ENCODE data around the gene MYO18A. TPM values are rescaled to one million over a fixed set of nuclear protein-coding genes. Genes with fewer than 3 reads are reported as not detected.

The MYO18A gene
- polyA plus RNA-seq, 2 donors, result 39.1 to 86.4 TPM

DNA sequence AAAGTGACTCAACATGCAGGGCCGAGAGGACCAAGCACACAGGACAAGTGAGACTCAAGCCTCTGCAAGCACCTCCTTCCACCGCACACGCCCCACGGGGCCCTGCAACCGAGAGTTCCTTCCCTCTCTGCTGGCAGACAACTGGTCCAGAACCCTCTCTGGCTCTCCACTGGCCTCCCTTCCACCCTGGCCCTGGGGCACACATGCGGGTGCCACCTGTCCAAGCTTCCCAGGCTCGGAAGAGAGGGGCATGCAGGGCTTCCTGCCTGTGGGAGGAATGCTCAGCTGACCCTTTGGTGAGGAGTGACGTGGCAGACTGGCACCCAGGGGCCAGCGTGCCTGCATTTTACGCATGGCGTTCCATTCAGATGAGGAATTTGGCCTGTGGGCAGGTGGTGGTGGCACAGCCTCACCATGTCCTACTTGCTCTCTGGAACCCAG is 77.4 kb downstream of the MYO18A start:
- WGBS, 2 donors, result 59 to 69% methylated on average over 11 of the region's 11 CpGs
- H3K4me3 ChIP-seq (ENCODE audit: low read depth in 1 of 2, low read length in 2 of 2), result no peak overlapping the region
- no peaks in the 10 kb centered on the region for H3K9me3 ChIP-seq (ENCODE audit: control insufficient read depth in 2 of 2, insufficient read depth in 1 of 2, low read depth in 1 of 2, low read length in 1 of 2)
- H3K27me3 ChIP-seq (ENCODE audit: control insufficient read depth in 1 of 2, insufficient read depth in 2 of 2, low read length in 2 of 2), result no peaks in the 10 kb centered on the region
- H3K27ac ChIP-seq (ENCODE audit: low read depth in 2 of 2, low read length in 1 of 2), result peak overlapping the region in 1 of 2 donors; percentile 34
- H3K36me3 ChIP-seq (ENCODE audit: control insufficient read depth in 2 of 2, insufficient read depth in 2 of 2, low read length in 1 of 2), result peaks cover 48 to 63% of the 10 kb centered on the region in 2 donors
- peaks cover 4 to 7% of the 10 kb centered on the region in 2 donors for H3K4me1 ChIP-seq (ENCODE audit: control insufficient read depth in 2 of 2, insufficient read depth in 2 of 2, low read length in 1 of 2)

DNA sequence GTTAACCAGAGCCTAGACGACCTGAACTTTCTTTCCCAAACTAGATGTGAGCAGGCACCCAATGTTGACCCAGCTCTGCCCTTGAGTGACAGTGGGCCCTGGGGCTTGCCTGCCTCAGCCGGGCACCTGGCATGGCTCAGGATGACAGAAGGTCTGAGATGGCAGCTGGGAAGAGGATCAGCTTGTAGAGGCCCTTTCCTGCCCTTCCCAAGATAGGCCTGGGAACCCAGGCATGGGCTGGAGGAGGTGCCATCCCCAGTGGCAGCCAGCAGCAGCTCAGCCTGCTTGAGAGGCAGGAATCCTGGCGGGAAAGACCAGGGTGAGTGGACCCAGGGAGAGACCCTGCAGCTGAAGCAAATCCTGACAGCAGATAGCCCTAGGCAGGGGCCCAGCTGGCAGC is 78.2 kb downstream of the MYO18A start:
- Histone ChIP-seq H3K4me3 (ENCODE audit: low read depth in 1 of 2, low read length in 2 of 2) (no peak overlapping the region), H3K36me3 (ENCODE audit: control insufficient read depth in 2 of 2, insufficient read depth in 2 of 2, low read length in 1 of 2) (peaks cover 51 to 67% of the 10 kb centered on the region in 2 donors), H3K27ac (ENCODE audit: low read depth in 2 of 2, low read length in 1 of 2) (no peak overlapping the region), H3K4me1 (ENCODE audit: control insufficient read depth in 2 of 2, insufficient read depth in 2 of 2, low read length in 1 of 2) (peaks cover 4 to 7% of the 10 kb centered on the region in 2 donors), H3K27me3 (ENCODE audit: control insufficient read depth in 1 of 2, insufficient read depth in 2 of 2, low read length in 2 of 2) (no peaks in the 10 kb centered on the region), H3K9me3 (ENCODE audit: control insufficient read depth in 2 of 2, insufficient read depth in 1 of 2, low read depth in 1 of 2, low read length in 1 of 2) (no peaks in the 10 kb centered on the region)
- 74 to 79% methylated on average over 3 of the region's 3 CpGs for WGBS, 2 donors

DNA sequence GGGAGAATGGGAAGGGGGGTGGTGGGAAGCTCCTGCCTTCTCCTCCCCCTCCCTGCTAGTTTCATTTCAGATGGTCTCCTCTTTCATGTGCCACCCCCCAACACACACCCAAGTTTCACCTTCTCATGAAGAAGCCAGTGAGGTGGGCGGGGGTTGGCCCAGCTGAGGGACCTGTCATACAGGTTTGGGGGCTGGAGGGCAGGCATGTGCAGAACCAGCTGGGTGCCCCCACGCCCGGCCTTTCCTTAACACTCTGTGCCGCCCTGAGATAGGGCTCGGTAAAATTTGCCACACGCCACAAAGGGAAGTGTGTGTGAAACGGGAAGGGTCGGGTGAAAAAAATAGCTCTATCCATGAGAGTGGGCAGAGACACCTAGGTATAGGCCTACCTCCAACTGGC is 79.9 kb downstream of the MYO18A start:
- 59 to 81% methylated on average over 8 of the region's 8 CpGs for WGBS, 2 donors
- no peak overlapping the region for H3K27ac ChIP-seq (ENCODE audit: low read depth in 2 of 2, low read length in 1 of 2)
- H3K36me3 ChIP-seq (ENCODE audit: control insufficient read depth in 2 of 2, insufficient read depth in 2 of 2, low read length in 1 of 2), result peaks cover 43 to 66% of the 10 kb centered on the region in 2 donors
- H3K27me3 ChIP-seq (ENCODE audit: control insufficient read depth in 1 of 2, insufficient read depth in 2 of 2, low read length in 2 of 2), result no peaks in the 10 kb centered on the region
- peaks cover 4 to 7% of the 10 kb centered on the region in 2 donors for H3K4me1 ChIP-seq (ENCODE audit: control insufficient read depth in 2 of 2, insufficient read depth in 2 of 2, low read length in 1 of 2)
- H3K9me3 ChIP-seq (ENCODE audit: control insufficient read depth in 2 of 2, insufficient read depth in 1 of 2, low read depth in 1 of 2, low read length in 1 of 2), result no peaks in the 10 kb centered on the region
- no peak overlapping the region for H3K4me3 ChIP-seq (ENCODE audit: low read depth in 1 of 2, low read length in 2 of 2)

DNA sequence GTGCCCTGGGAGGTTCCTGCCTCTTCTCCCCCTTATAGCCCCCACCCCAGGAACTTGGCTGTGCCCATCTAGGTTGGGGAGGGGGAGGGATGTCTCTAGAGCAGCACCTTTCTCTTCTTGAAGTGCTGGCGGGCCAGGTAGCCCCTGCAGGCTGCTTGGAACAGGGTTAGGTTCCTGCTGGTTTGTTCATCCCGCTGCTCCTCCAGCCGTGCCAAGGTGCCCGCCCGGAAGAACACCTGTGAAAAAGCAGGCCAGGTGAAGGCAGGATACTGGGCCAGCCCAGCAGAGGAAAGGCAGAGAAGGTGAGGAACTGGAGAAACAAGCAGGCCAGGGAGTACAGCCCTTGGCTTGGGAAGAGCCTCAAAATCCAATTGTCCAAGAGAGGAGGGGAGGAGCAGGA is 80.7 kb downstream of the MYO18A start:
- H3K4me3 ChIP-seq (ENCODE audit: low read depth in 1 of 2, low read length in 2 of 2), result no peak overlapping the region
- H3K27ac ChIP-seq (ENCODE audit: low read depth in 2 of 2, low read length in 1 of 2), result no peak overlapping the region
- 58 to 75% methylated on average over 5 of the region's 5 CpGs for WGBS, 2 donors
- H3K36me3 ChIP-seq (ENCODE audit: control insufficient read depth in 2 of 2, insufficient read depth in 2 of 2, low read length in 1 of 2), result peaks cover 41 to 69% of the 10 kb centered on the region in 2 donors
- no peaks in the 10 kb centered on the region for H3K9me3 ChIP-seq (ENCODE audit: control insufficient read depth in 2 of 2, insufficient read depth in 1 of 2, low read depth in 1 of 2, low read length in 1 of 2)
- H3K27me3 ChIP-seq (ENCODE audit: control insufficient read depth in 1 of 2, insufficient read depth in 2 of 2, low read length in 2 of 2), result no peaks in the 10 kb centered on the region
- H3K4me1 ChIP-seq (ENCODE audit: control insufficient read depth in 2 of 2, insufficient read depth in 2 of 2, low read length in 1 of 2), result peaks cover 4 to 7% of the 10 kb centered on the region in 2 donors

DNA sequence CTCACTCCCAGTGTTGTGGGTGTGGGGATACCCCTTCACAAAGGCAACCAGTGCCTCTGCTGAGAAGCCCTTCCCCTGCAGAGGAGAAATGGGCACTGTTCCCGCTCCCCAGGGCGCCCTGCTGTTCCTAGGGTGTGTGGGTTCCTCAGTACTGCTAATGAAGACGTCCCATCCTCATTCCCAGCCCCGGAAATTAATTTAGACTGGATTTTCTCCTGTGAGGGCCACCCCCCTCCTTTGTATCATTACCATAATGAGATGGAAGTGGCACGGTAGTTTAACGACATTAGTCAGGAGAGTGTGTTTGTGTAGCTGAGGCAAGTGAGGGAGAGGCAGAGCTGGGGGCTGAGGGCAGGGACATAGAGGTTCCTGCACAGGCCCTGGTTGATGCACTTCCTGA is 84.1 kb downstream of the MYO18A start:
- H3K4me1 ChIP-seq (ENCODE audit: control insufficient read depth in 2 of 2, insufficient read depth in 2 of 2, low read length in 1 of 2), result peaks cover 4 to 6% of the 10 kb centered on the region in 2 donors
- H3K27ac ChIP-seq (ENCODE audit: low read depth in 2 of 2, low read length in 1 of 2), result no peak overlapping the region
- H3K36me3 ChIP-seq (ENCODE audit: control insufficient read depth in 2 of 2, insufficient read depth in 2 of 2, low read length in 1 of 2), result peaks cover 61 to 79% of the 10 kb centered on the region in 2 donors
- no peak overlapping the region for H3K4me3 ChIP-seq (ENCODE audit: low read depth in 1 of 2, low read length in 2 of 2)
- H3K27me3 ChIP-seq (ENCODE audit: control insufficient read depth in 1 of 2, insufficient read depth in 2 of 2, low read length in 2 of 2), result no peaks in the 10 kb centered on the region
- 82 to 87% methylated on average over 6 of the region's 6 CpGs for WGBS, 2 donors
- H3K9me3 ChIP-seq (ENCODE audit: control insufficient read depth in 2 of 2, insufficient read depth in 1 of 2, low read depth in 1 of 2, low read length in 1 of 2), result no peaks in the 10 kb centered on the region

DNA sequence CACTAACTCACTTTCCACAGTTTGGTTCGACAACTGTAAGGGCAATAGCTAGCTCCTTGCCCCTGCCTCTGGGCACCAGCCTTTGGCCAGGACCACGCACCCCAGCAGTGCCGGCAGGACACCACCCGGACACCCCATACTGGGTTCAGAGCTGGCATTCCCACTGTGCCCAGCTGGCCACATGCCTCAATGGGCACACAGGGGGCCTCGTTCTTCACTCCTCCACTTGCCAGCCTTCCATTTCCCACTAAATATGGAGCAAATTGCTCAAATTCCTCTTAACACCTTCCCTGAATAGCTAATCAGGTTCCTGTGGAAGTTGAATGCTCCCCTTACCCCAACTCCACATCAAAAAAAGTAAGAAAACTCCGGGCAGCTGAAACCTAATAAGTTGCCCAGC is 84.8 kb downstream of the MYO18A start:
- WGBS, 2 donors, result 91 to 96% methylated on average over 6 of the region's 6 CpGs
- Histone ChIP-seq H3K9me3 (ENCODE audit: control insufficient read depth in 2 of 2, insufficient read depth in 1 of 2, low read depth in 1 of 2, low read length in 1 of 2) (no peaks in the 10 kb centered on the region), H3K36me3 (ENCODE audit: control insufficient read depth in 2 of 2, insufficient read depth in 2 of 2, low read length in 1 of 2) (peaks cover 67 to 85% of the 10 kb centered on the region in 2 donors), H3K4me3 (ENCODE audit: low read depth in 1 of 2, low read length in 2 of 2) (no peak overlapping the region), H3K27ac (ENCODE audit: low read depth in 2 of 2, low read length in 1 of 2) (no peak overlapping the region), H3K27me3 (ENCODE audit: control insufficient read depth in 1 of 2, insufficient read depth in 2 of 2, low read length in 2 of 2) (no peaks in the 10 kb centered on the region), H3K4me1 (ENCODE audit: control insufficient read depth in 2 of 2, insufficient read depth in 2 of 2, low read length in 1 of 2) (peaks cover 4 to 6% of the 10 kb centered on the region in 2 donors)

DNA sequence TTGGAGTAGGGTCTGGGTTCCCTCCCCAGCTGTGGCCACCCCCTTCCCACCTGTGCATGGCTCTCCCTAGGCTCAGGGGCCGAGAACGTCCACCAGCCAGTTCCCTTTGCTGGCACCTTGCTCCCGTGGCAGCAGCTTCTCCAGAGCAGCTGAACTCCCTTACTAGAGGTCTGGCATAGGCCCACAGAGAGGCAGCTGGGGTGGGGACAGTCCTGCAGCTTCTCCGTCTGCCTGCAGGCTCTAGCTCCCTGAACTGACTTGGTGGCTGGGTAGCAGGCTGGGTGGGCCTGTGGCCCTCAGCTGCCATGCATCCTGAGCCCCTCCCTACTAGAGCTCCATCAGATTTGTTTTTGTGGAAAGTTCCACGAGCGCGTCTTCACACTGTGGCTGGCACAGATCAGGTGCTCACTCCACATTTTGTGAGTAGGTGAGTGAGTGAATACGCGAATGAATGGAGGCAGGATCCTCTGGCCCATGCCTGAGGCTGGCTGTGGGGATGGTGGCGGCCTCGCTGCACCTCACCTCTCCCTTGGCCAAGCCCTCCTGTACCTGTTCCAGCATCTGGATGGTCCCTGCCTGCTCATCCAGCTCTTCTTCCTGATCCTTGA is 86.0 kb downstream of the MYO18A start:
- H3K4me1 ChIP-seq (ENCODE audit: control insufficient read depth in 2 of 2, insufficient read depth in 2 of 2, low read length in 1 of 2), result peaks cover 0 to 3% of the 10 kb centered on the region in 2 donors
- H3K4me3 ChIP-seq (ENCODE audit: low read depth in 1 of 2, low read length in 2 of 2), result no peak overlapping the region
- 85 to 90% methylated on average over 11 of the region's 11 CpGs for WGBS, 2 donors
- H3K36me3 ChIP-seq (ENCODE audit: control insufficient read depth in 2 of 2, insufficient read depth in 2 of 2, low read length in 1 of 2), result peaks cover 65 to 91% of the 10 kb centered on the region in 2 donors
- no peak overlapping the region for H3K27ac ChIP-seq (ENCODE audit: low read depth in 2 of 2, low read length in 1 of 2)
- no peaks in the 10 kb centered on the region for H3K9me3 ChIP-seq (ENCODE audit: control insufficient read depth in 2 of 2, insufficient read depth in 1 of 2, low read depth in 1 of 2, low read length in 1 of 2)
- H3K27me3 ChIP-seq (ENCODE audit: control insufficient read depth in 1 of 2, insufficient read depth in 2 of 2, low read length in 2 of 2), result no peaks in the 10 kb centered on the region

DNA sequence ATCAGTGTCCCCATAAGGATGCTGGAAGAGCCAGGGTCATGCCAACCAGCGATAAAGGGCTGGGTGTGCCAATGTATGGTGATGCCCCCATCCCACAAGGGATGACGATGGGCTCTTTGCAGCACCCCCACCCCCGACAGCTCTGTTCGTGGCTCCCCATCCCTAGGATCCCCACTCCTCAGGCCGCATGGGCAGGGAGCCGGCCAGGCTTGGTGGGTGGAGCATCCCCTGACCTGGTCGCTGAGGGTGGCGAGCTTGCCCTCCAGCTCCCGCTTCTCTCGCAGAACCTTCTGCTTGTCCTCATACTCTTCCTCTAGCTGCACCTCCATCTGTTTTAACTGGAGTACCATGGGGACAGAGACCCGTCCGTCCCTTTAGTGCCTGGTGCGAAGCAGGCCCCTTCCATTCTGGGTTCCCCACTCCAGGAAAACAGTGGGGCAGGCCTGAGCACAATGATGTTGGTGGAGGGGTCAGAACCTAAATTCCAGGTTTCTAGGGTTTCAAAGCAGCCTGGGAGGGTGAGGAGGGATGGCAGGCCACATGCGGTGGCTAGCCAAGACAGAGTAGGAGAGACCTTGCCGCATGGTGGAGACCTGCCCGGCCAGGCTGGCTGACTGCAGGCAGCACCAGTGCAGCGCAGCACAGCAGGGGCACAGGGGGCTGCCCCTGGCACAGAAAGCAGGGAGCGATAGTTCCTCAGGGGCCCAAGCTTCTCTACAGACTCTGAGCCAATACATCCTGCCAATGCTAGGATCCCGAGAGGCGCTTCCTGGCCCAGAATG is 86.9 kb downstream of the MYO18A start:
- 95 to 96% methylated on average over 20 of the region's 20 CpGs for WGBS, 2 donors
- H3K27ac ChIP-seq (ENCODE audit: low read depth in 2 of 2, low read length in 1 of 2), result no peak overlapping the region
- no peaks in the 10 kb centered on the region for H3K27me3 ChIP-seq (ENCODE audit: control insufficient read depth in 1 of 2, insufficient read depth in 2 of 2, low read length in 2 of 2)
- no peak overlapping the region for H3K4me3 ChIP-seq (ENCODE audit: low read depth in 1 of 2, low read length in 2 of 2)
- H3K36me3 ChIP-seq (ENCODE audit: control insufficient read depth in 2 of 2, insufficient read depth in 2 of 2, low read length in 1 of 2), result peaks cover 58 to 82% of the 10 kb centered on the region in 2 donors
- peaks cover 0 to 3% of the 10 kb centered on the region in 2 donors for H3K4me1 ChIP-seq (ENCODE audit: control insufficient read depth in 2 of 2, insufficient read depth in 2 of 2, low read length in 1 of 2)
- no peaks in the 10 kb centered on the region for H3K9me3 ChIP-seq (ENCODE audit: control insufficient read depth in 2 of 2, insufficient read depth in 1 of 2, low read depth in 1 of 2, low read length in 1 of 2)

DNA sequence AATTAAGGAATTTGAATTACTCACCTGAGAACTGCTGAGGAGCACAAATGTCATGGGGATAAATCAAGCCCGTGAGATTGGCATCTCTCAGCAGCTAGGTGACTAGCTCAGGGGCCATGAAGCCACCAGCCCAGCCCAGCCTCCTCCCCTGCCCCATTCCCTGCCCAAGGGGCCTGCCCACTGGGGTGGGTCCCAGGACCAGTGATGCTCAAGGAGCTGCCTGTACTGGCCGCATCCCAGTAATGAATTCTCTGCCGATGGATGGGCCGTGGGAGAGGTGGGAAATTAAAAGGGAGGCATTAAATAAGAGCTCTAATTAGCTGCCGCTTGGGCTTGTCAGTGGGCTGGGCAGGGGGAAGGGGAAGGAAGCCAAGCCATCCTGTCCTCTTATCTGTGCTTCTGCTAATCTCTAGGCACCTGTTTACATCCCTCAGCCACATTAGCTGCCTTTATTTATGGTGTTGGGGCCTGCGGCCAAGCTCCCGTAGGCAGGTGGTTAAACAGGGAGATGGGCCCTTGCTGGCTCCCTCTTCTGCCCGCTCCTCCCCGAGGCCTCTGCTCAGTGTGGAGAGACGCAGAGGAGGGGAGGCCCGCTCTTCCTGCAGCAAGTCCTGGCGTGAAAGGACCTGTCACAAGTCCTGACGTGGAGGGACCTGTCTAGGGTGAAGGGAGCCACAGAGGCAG is 88.5 kb downstream of the MYO18A start:
- Histone ChIP-seq H3K4me3 (ENCODE audit: low read depth in 1 of 2, low read length in 2 of 2) (no peak overlapping the region), H3K9me3 (ENCODE audit: control insufficient read depth in 2 of 2, insufficient read depth in 1 of 2, low read depth in 1 of 2, low read length in 1 of 2) (no peaks in the 10 kb centered on the region), H3K27me3 (ENCODE audit: control insufficient read depth in 1 of 2, insufficient read depth in 2 of 2, low read length in 2 of 2) (no peaks in the 10 kb centered on the region), H3K4me1 (ENCODE audit: control insufficient read depth in 2 of 2, insufficient read depth in 2 of 2, low read length in 1 of 2) (peaks cover 0 to 3% of the 10 kb centered on the region in 2 donors), H3K36me3 (ENCODE audit: control insufficient read depth in 2 of 2, insufficient read depth in 2 of 2, low read length in 1 of 2) (peaks cover 53 to 75% of the 10 kb centered on the region in 2 donors), H3K27ac (ENCODE audit: low read depth in 2 of 2, low read length in 1 of 2) (no peak overlapping the region)
- 58 to 76% methylated on average over 13 of the region's 13 CpGs for WGBS, 2 donors

Data from esophagus (tissue), 2 donors.